WTC11 (cell line): ENCODE results near the gene ADGRE1.

ENCODE experiments used
- ELF4 ChIP-seq: sonication (generic); formaldehyde crosslinking; IDR thresholded peaks from 2 replicates; pipeline ENCODE4 v1.8.1; 2022; ENCODE audit warnings: low read depth, mild to moderate bottlenecking, moderate library complexity, missing genetic modification reagents
- FOXJ3 ChIP-seq: sonication (generic); formaldehyde crosslinking; IDR thresholded peaks from 2 replicates; pipeline ENCODE4 v1.9.0; 2021; ENCODE audit warnings: missing genetic modification reagents, mild to moderate bottlenecking, borderline replicate concordance
- SP1 ChIP-seq: sonication (generic); formaldehyde crosslinking; conservative IDR thresholded peaks from 2 replicates; pipeline ENCODE4 v1.8.1; 2022; ENCODE audit warnings: missing genetic modification reagents
- TF ChIP-seq, protein P1 (sequence below): sonication (generic); formaldehyde crosslinking; IDR thresholded peaks from 2 replicates; pipeline ENCODE4 v1.8.0; 2023; ENCODE audit warnings: missing genetic modification reagents
- TF ChIP-seq, protein P2 (sequence below): sonication (generic); formaldehyde crosslinking; IDR thresholded peaks from 2 replicates; pipeline ENCODE4 v1.8.1; 2023; ENCODE audit warnings: mild to moderate bottlenecking, missing genetic modification reagents, moderate library complexity
- TF ChIP-seq, protein P3 (sequence below): fragments of 200-600 bp; IDR thresholded peaks from 2 replicates; pipeline ENCODE4 v1.8.0; 2022; ENCODE audit warnings: antibody characterized with exemption

DNA sequence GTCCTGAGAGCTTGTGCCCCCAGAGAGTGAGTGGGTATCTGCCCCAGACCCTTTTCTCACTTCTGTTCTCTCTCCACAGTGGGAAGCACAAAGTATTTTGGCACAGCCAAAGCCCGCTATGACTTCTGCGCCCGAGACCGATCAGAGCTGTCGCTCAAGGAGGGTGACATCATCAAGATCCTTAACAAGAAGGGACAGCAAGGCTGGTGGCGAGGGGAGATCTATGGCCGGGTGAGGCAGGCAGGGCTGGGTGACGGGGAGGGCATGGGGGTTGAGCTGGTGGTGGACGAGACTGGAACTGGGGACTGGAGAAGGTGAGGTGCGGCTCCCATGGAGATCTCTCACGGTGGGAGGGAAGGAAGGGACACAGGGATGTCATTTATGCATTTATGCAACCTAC, 33.5 kb upstream of the ADGRE1 start:
- TF ChIP-seq, protein P1, sequence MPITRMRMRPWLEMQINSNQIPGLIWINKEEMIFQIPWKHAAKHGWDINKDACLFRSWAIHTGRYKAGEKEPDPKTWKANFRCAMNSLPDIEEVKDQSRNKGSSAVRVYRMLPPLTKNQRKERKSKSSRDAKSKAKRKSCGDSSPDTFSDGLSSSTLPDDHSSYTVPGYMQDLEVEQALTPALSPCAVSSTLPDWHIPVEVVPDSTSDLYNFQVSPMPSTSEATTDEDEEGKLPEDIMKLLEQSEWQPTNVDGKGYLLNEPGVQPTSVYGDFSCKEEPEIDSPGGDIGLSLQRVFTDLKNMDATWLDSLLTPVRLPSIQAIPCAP (CRISPR knock-in tag): no peak
- TF ChIP-seq SP1 (no peak), ELF4 (no peak), FOXJ3 (CRISPR knock-in tag) (no peak)
- TF ChIP-seq, protein P2, sequence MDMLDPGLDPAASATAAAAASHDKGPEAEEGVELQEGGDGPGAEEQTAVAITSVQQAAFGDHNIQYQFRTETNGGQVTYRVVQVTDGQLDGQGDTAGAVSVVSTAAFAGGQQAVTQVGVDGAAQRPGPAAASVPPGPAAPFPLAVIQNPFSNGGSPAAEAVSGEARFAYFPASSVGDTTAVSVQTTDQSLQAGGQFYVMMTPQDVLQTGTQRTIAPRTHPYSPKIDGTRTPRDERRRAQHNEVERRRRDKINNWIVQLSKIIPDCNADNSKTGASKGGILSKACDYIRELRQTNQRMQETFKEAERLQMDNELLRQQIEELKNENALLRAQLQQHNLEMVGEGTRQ (CRISPR knock-in tag): no peak
- TF ChIP-seq, protein P3, sequence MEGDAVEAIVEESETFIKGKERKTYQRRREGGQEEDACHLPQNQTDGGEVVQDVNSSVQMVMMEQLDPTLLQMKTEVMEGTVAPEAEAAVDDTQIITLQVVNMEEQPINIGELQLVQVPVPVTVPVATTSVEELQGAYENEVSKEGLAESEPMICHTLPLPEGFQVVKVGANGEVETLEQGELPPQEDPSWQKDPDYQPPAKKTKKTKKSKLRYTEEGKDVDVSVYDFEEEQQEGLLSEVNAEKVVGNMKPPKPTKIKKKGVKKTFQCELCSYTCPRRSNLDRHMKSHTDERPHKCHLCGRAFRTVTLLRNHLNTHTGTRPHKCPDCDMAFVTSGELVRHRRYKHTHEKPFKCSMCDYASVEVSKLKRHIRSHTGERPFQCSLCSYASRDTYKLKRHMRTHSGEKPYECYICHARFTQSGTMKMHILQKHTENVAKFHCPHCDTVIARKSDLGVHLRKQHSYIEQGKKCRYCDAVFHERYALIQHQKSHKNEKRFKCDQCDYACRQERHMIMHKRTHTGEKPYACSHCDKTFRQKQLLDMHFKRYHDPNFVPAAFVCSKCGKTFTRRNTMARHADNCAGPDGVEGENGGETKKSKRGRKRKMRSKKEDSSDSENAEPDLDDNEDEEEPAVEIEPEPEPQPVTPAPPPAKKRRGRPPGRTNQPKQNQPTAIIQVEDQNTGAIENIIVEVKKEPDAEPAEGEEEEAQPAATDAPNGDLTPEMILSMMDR: no peak
